Peyer's patch (tissue), 4 donors: ENCODE data around the gene SLC7A5.
"Not testable (repeated sequence)": the region's sequence is repeated elsewhere in the genome, so short reads cannot be mapped to it uniquely, and the experiment has no call there.

ENCODE experiments used
- POLR2A ChIP-seq, 2 donors: fragments of 450-650 bp; IDR thresholded peaks; one replicate each; pipeline ENCODE4 v1.5.1; 2017; ENCODE audit warnings: antibody characterized with exemption in 2 of 2, mild to moderate bottlenecking in 2 of 2, moderate library complexity in 2 of 2
- TF ChIP-seq, protein P1 (sequence below), 6 experiments: fragments of 450-650 bp in 4 of 6; fragments of 200-600 bp in 2 of 6; sonication (generic) in 1 of 6; IDR thresholded peaks; one replicate each; pipeline ENCODE4 v1.5.1; 2017 to 2019; ENCODE audit warnings: antibody characterized with exemption in 6 of 6, mild to moderate bottlenecking in 3 of 6, moderate library complexity in 1 of 6

DNA sequence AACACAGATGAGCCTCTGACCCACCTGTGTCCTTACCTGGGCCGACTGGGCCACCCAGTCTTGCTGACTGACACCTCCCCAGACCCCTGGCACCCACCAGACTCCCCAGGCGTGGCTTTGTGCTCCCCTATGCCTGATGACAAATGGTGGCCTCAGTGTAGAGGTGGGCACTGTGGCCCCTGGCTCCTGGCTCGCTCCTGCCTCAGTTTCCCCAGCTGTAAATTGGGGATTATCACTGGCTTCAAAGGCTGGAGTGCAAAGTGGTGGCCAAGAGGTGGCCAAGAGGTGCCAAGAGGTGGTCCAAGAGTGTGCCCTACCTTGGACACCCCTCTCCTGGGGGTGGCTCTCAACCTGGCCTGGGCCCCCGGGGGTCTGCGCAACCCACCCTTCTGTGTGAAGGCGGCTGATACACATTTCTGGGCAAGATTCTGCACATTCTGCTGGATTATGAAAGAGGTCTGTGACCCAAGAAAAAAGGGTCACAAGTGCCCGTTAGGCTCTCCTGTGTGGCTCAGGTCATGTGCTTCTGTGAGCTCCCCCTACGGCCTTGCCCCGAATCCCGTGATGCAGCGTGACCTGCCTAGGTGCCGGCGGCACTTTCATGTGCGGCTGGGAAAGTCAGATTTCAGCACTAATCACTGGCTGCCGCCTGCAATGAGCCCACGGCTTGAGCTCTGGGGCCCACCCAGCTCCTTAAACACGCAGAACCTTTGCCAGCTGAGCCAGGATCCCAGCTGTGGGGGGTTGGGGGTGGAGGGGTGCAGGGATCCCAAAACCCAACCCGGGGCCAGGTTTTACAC lies 7.8 kb downstream of the SLC7A5 start:
- TF ChIP-seq, protein P1, sequence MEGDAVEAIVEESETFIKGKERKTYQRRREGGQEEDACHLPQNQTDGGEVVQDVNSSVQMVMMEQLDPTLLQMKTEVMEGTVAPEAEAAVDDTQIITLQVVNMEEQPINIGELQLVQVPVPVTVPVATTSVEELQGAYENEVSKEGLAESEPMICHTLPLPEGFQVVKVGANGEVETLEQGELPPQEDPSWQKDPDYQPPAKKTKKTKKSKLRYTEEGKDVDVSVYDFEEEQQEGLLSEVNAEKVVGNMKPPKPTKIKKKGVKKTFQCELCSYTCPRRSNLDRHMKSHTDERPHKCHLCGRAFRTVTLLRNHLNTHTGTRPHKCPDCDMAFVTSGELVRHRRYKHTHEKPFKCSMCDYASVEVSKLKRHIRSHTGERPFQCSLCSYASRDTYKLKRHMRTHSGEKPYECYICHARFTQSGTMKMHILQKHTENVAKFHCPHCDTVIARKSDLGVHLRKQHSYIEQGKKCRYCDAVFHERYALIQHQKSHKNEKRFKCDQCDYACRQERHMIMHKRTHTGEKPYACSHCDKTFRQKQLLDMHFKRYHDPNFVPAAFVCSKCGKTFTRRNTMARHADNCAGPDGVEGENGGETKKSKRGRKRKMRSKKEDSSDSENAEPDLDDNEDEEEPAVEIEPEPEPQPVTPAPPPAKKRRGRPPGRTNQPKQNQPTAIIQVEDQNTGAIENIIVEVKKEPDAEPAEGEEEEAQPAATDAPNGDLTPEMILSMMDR (IDR thresholded peaks at IDR 0.05) = not testable (repeated sequence)
- TF ChIP-seq POLR2A (IDR thresholded peaks at IDR 0.05) = not testable (repeated sequence)
